ENCODE measurements around the gene SYNGR2. TPM values are rescaled to one million over a fixed set of nuclear protein-coding genes. Genes with fewer than 3 reads are reported as not detected.

SYNGR2 gene
- total RNA-seq, 4 donors from 2014 or later: 40.6 to 70.2 (median 54.1) TPM

- H3K4me1 ChIP-seq: peaks cover 8 to 65% (median 21%) of the 10 kb centered on the region in 4 donors
- TF ChIP-seq EP300 (IDR thresholded peaks at IDR 0.05) (no peak), POLR2A (IDR thresholded peaks at IDR 0.05) (no peak), CTCF (IDR thresholded peaks at IDR 0.05) (no peak)
- DNase-seq (ENCODE audit: low spot score in 2 of 2): no peak
- no peaks in the 10 kb centered on the region for H3K36me3 ChIP-seq
- H3K4me3 ChIP-seq: no peak overlapping the region
- 64 to 67% methylated on average over 14 of the region's 14 CpGs for WGBS, 2 donors
- no peak overlapping the region for H3K27ac ChIP-seq
- H3K27me3 ChIP-seq: no peaks in the 10 kb centered on the region
- no peaks in the 10 kb centered on the region for H3K9me3 ChIP-seq
Observed at GRCh38 chr17:78148286-78149016, 19.9 kb upstream of the SYNGR2 start.

GRCh38 chr17:78151514-78152008, 16.8 kb upstream of the SYNGR2 start:
- Histone ChIP-seq H3K27ac (no peak overlapping the region), H3K4me1 (peaks cover 0 to 34% (median 0%) of the 10 kb centered on the region in 4 donors), H3K36me3 (no peaks in the 10 kb centered on the region), H3K9me3 (no peaks in the 10 kb centered on the region), H3K27me3 (no peaks in the 10 kb centered on the region), H3K4me3 (no peak overlapping the region)
- DNase-seq (ENCODE audit: low spot score in 2 of 2): no peak
- TF ChIP-seq EP300 (IDR thresholded peaks at IDR 0.05) (no peak), POLR2A (IDR thresholded peaks at IDR 0.05) (no peak), CTCF (IDR thresholded peaks at IDR 0.05) (no peak)
- WGBS, 2 donors: 55 to 63% methylated on average over 7 of the region's 7 CpGs

GRCh38 chr17:78154903-78155811, 13.2 kb upstream of the SYNGR2 start:
- H3K9me3 ChIP-seq: no peaks in the 10 kb centered on the region
- H3K36me3 ChIP-seq: no peaks in the 10 kb centered on the region
- H3K27me3 ChIP-seq: no peaks in the 10 kb centered on the region
- WGBS, 2 donors: 72 to 78% methylated on average over 11 of the region's 11 CpGs
- peaks cover 0 to 8% (median 0%) of the 10 kb centered on the region in 4 donors for H3K4me1 ChIP-seq
- no peak overlapping the region for H3K4me3 ChIP-seq
- no peak overlapping the region for H3K27ac ChIP-seq
- no peak for DNase-seq (ENCODE audit: low spot score in 2 of 2)
- TF ChIP-seq POLR2A (IDR thresholded peaks at IDR 0.05) (no peak), CTCF (IDR thresholded peaks at IDR 0.05) (no peak), EP300 (IDR thresholded peaks at IDR 0.05) (no peak)

- no peaks in the 10 kb centered on the region for H3K4me1 ChIP-seq
- no peaks in the 10 kb centered on the region for H3K27me3 ChIP-seq
- 76 to 81% methylated on average over 10 of the region's 10 CpGs for WGBS, 2 donors
- H3K36me3 ChIP-seq: no peaks in the 10 kb centered on the region
- no peak for TF ChIP-seq EP300 (IDR thresholded peaks at IDR 0.05)
- H3K27ac ChIP-seq: no peak overlapping the region
- no peak for DNase-seq (ENCODE audit: low spot score in 2 of 2)
- no peak overlapping the region for H3K4me3 ChIP-seq
- H3K9me3 ChIP-seq: no peaks in the 10 kb centered on the region
Observed at GRCh38 chr17:78159575-78160158, 8.7 kb upstream of the SYNGR2 start.

- Histone ChIP-seq H3K4me1 (peaks cover 0 to 10% (median 4%) of the 10 kb centered on the region in 4 donors), H3K9me3 (no peaks in the 10 kb centered on the region), H3K4me3 (no peak overlapping the region), H3K27me3 (no peaks in the 10 kb centered on the region), H3K36me3 (no peaks in the 10 kb centered on the region), H3K27ac (no peak overlapping the region)
- DNase-seq (ENCODE audit: low spot score in 2 of 2): no peak
- 72 to 77% methylated on average over 15 to 21 of the region's 22 CpGs for WGBS, 2 donors
- TF ChIP-seq EP300 (IDR thresholded peaks at IDR 0.05): no peak
- no peak for TF ChIP-seq POLR2A (IDR thresholded peaks at IDR 0.05)
- no peak for TF ChIP-seq CTCF (IDR thresholded peaks at IDR 0.05)
Observed at GRCh38 chr17:78163881-78164747, 4.3 kb upstream of the SYNGR2 start.

Data from tibial nerve (tissue), 4 donors.